Femur (tissue), 1 donor: Measurements from ENCODE around the gene ZNF202.

Experiments
- DNase-seq: peaks from one replicate; pipeline ENCODE4 v3.0.0-alpha.2; 2017

Gene ZNF202

GRCh38 chr11:123681030-123681429, 60.4 kb downstream of the ZNF202 start:
- DNase-seq, result no peak

GRCh38 chr11:123678246-123678645, 63.2 kb downstream of the ZNF202 start:
- DNase-seq, result no peak

GRCh38 chr11:123677510-123677909, 64.0 kb downstream of the ZNF202 start:
- DNase-seq, result no peak

GRCh38 chr11:123674297-123674696, 67.2 kb downstream of the ZNF202 start:
- no peak for DNase-seq
